Loucy (cell line): Measurements from ENCODE around the gene NCAPD3.

Experiments
- H2AFZ ChIP-seq: fragments of 200-600 bp; sonication (generic); 2 replicates; pipeline ENCODE4 v1.6.0; 2016; ENCODE audit warnings: antibody characterized with exemption, mild to moderate bottlenecking, low read length, moderate library complexity
- H3F3A ChIP-seq: fragments of 200-600 bp; 2 replicates; pipeline ENCODE4 v1.6.0; 2016; ENCODE audit warnings: antibody characterized with exemption, low read depth, mild to moderate bottlenecking
- H3K27me3 ChIP-seq: fragments of 200-600 bp; sonication (generic); 2 replicates; pipeline ENCODE4 v1.6.1; 2014; ENCODE audit warnings: low read length, mild to moderate bottlenecking; ENCODE audit not compliant: insufficient read depth, poor library complexity, severe bottlenecking
- H3K36me3 ChIP-seq: fragments of 200-600 bp; sonication (generic); 2 replicates; pipeline ENCODE4 v1.6.1; 2016; ENCODE audit warnings: low read length; ENCODE audit not compliant: insufficient read depth
- H3K4me1 ChIP-seq: fragments of 200-600 bp; sonication (generic); 2 replicates; pipeline ENCODE4 v1.5.1; 2014; ENCODE audit warnings: low read length, mild to moderate bottlenecking; ENCODE audit not compliant: insufficient read depth, poor library complexity, severe bottlenecking
- H3K4me2 ChIP-seq: fragments of 200-600 bp; sonication (generic); 2 replicates; pipeline ENCODE4 v1.6.0; 2014; ENCODE audit warnings: antibody characterized with exemption, low read length, low read depth, mild to moderate bottlenecking; ENCODE audit not compliant: poor library complexity, severe bottlenecking
- H3K4me3 ChIP-seq: fragments of 200-600 bp; sonication (generic); 2 replicates; pipeline ENCODE4 v1.5.1; 2014; ENCODE audit warnings: low read length, mild to moderate bottlenecking, mixed read lengths; ENCODE audit not compliant: poor library complexity, severe bottlenecking
- H3K79me2 ChIP-seq: fragments of 200-600 bp; sonication (generic); 2 replicates; pipeline ENCODE4 v1.6.1; 2014; ENCODE audit warnings: low read length; ENCODE audit not compliant: insufficient read depth
- H3K9ac ChIP-seq: fragments of 200-600 bp; sonication (generic); 2 replicates; pipeline ENCODE4 v1.6.0; 2014; ENCODE audit warnings: mild to moderate bottlenecking, low read depth, low read length, moderate library complexity; ENCODE audit not compliant: poor library complexity, severe bottlenecking
- H3K9me2 ChIP-seq: fragments of 200-600 bp; sonication (generic); replicated peaks from 2 replicates; pipeline ENCODE4 v1.6.1; 2016; ENCODE audit warnings: low read depth, low read length, mixed read lengths
- H3K9me3 ChIP-seq: fragments of 200-600 bp; sonication (generic); 2 replicates; pipeline ENCODE4 v1.6.1; 2014; ENCODE audit warnings: mild to moderate bottlenecking, antibody characterized with exemption, low read length, low read depth; ENCODE audit not compliant: insufficient read depth
- H4K20me1 ChIP-seq: fragments of 200-600 bp; sonication (generic); 2 replicates; pipeline ENCODE4 v1.6.0; 2014; ENCODE audit warnings: antibody characterized with exemption, low read length, mild to moderate bottlenecking; ENCODE audit not compliant: insufficient read depth, poor library complexity, severe bottlenecking
- CTCF ChIP-seq: fragments of 200-600 bp; sonication (generic); conservative IDR thresholded peaks from 2 replicates; pipeline ENCODE4 v1.5.1; 2014; ENCODE audit warnings: mild to moderate bottlenecking, antibody characterized with exemption, low read length
- EZH2phosphoT487 ChIP-seq: fragments of 200-600 bp; IDR thresholded peaks from 2 replicates; pipeline ENCODE4 v1.6.1; 2018; ENCODE audit warnings: antibody characterized with exemption, mild to moderate bottlenecking, moderate library complexity, borderline replicate concordance

Gene NCAPD3

GRCh38 chr11:134152696-134153095, 71.1 kb downstream of the NCAPD3 start:
- no peak overlapping the region for H3K4me3 ChIP-seq
- no peaks in the 10 kb centered on the region for H3K4me1 ChIP-seq
- H3K4me2 ChIP-seq: no peak overlapping the region
- H4K20me1 ChIP-seq: no peaks in the 10 kb centered on the region
- no peaks in the 10 kb centered on the region for H3F3A ChIP-seq
- no peaks in the 10 kb centered on the region for H3K9me2 ChIP-seq
- H3K9ac ChIP-seq: no peak overlapping the region
- H3K36me3 ChIP-seq: peaks cover 67% of the 10 kb centered on the region; the same call in 1 of the 2 replicates
- no peak overlapping the region for H2AFZ ChIP-seq
- no peaks in the 10 kb centered on the region for H3K79me2 ChIP-seq
- no peaks in the 10 kb centered on the region for H3K27me3 ChIP-seq
- no peaks in the 10 kb centered on the region for H3K9me3 ChIP-seq
- TF ChIP-seq CTCF (no peak), EZH2phosphoT487 (no peak)

- Histone ChIP-seq H3K9me3 (no peaks in the 10 kb centered on the region), H3K79me2 (no peaks in the 10 kb centered on the region), H3K27me3 (no peaks in the 10 kb centered on the region), H3K9ac (no peak overlapping the region), H3K4me2 (no peak overlapping the region), H3F3A (no peaks in the 10 kb centered on the region), H3K36me3 (peaks cover 52% of the 10 kb centered on the region; the same call in 1 of the 2 replicates), H3K9me2 (no peaks in the 10 kb centered on the region), H3K4me3 (no peak overlapping the region), H4K20me1 (no peaks in the 10 kb centered on the region), H2AFZ (no peak overlapping the region), H3K4me1 (no peaks in the 10 kb centered on the region)
- no peak for TF ChIP-seq EZH2phosphoT487
These were observed 72.6 kb downstream of the NCAPD3 start for GRCh38 chr11:134151083-134151747.

- TF ChIP-seq CTCF: no peak
- TF ChIP-seq EZH2phosphoT487: no peak
- no peaks in the 10 kb centered on the region for H3K9me2 ChIP-seq
These were observed 73.4 kb downstream of the NCAPD3 start for GRCh38 chr11:134150195-134150903.

More at GRCh38 chr11:134150195-134150903, 73.4 kb downstream of the NCAPD3 start:
- Histone ChIP-seq H3K9me3 (no peaks in the 10 kb centered on the region), H3K27me3 (no peaks in the 10 kb centered on the region), H3K4me2 (no peak overlapping the region), H2AFZ (no peak overlapping the region), H4K20me1 (no peaks in the 10 kb centered on the region), H3K4me1 (no peaks in the 10 kb centered on the region), H3F3A (no peaks in the 10 kb centered on the region), H3K36me3 (peaks cover 45% of the 10 kb centered on the region; the same call in 1 of the 2 replicates), H3K9ac (no peak overlapping the region), H3K79me2 (no peaks in the 10 kb centered on the region), H3K4me3 (no peak overlapping the region)
